SK-N-SH treated with all-trans-retinoic acid at 6 μM for 48 hours (cell line): ENCODE data around the gene MSANTD4.
"Not testable (repeated sequence)": the region's sequence is repeated elsewhere in the genome, so short reads cannot be mapped to it uniquely, and the experiment has no call there.

Experiments used
- ATAC-seq: fragments of 200-7000 bp; cut with Tn5 transposase; 3 replicates; pipeline ENCODE4 v1.9.1; 2020; ENCODE audit warnings: mild to moderate bottlenecking, moderate library complexity
- ARNTL ChIP-seq: fragments of 450-650 bp; formaldehyde crosslinking; IDR thresholded peaks from 2 replicates; pipeline ENCODE4 v1.5.0; 2020; ENCODE audit warnings: low read depth, mild to moderate bottlenecking, moderate library complexity, borderline replicate concordance
- BACH2 ChIP-seq: fragments of 250-450 bp; sonication (Bioruptor Pico); IDR thresholded peaks from 2 replicates; pipeline ENCODE4 v1.9.0; 2021; ENCODE audit warnings: mild to moderate bottlenecking, borderline replicate concordance
- CSDC2 ChIP-seq: fragments of 250-450 bp; sonication (Bioruptor Pico); IDR thresholded peaks from 2 replicates; pipeline ENCODE4 v1.5.0; 2020; ENCODE audit warnings: mild to moderate bottlenecking, moderate library complexity
- ESRRG ChIP-seq: fragments of 250-450 bp; sonication (Bioruptor Pico); IDR thresholded peaks from 2 replicates; pipeline ENCODE4 v1.6.1; 2021; ENCODE audit warnings: mild to moderate bottlenecking
- GLIS3 ChIP-seq: fragments of 250-450 bp; sonication (Bioruptor Pico); IDR thresholded peaks from 2 replicates; pipeline ENCODE4 v1.5.0; 2020; ENCODE audit warnings: mild to moderate bottlenecking, moderate library complexity
- OSR1 ChIP-seq: fragments of 250-450 bp; sonication (Bioruptor Pico); IDR thresholded peaks from 2 replicates; pipeline ENCODE4 v1.8.0; 2022; ENCODE audit warnings: moderate library complexity, mild to moderate bottlenecking, inconsistent platforms
- PPARA ChIP-seq: fragments of 250-450 bp; sonication (Bioruptor Pico); IDR thresholded peaks from 2 replicates; pipeline ENCODE4 v1.5.0; 2020; ENCODE audit warnings: mild to moderate bottlenecking, borderline replicate concordance
- RARB ChIP-seq: fragments of 250-450 bp; sonication (Bioruptor Pico); IDR thresholded peaks from 2 replicates; pipeline ENCODE4 v1.8.0; 2021; ENCODE audit warnings: mild to moderate bottlenecking, moderate library complexity
- SNAI2 ChIP-seq: fragments of 250-450 bp; sonication (Bioruptor Pico); IDR thresholded peaks from 2 replicates; pipeline ENCODE4 v1.5.0; 2020; ENCODE audit warnings: mild to moderate bottlenecking, moderate library complexity
- TCF4 ChIP-seq: fragments of 250-450 bp; sonication (Bioruptor Pico); IDR thresholded peaks from 2 replicates; pipeline ENCODE4 v1.8.0; 2021; ENCODE audit warnings: mild to moderate bottlenecking, moderate library complexity, borderline replicate concordance
- ZC3H10 ChIP-seq: fragments of 250-450 bp; sonication (Bioruptor Pico); IDR thresholded peaks from 2 replicates; pipeline ENCODE4 v1.5.1; 2021; ENCODE audit warnings: mild to moderate bottlenecking, moderate library complexity
- ZFP3 ChIP-seq: fragments of 250-450 bp; sonication (Bioruptor Pico); IDR thresholded peaks from 2 replicates; pipeline ENCODE4 v1.5.0; 2020; ENCODE audit warnings: mild to moderate bottlenecking, moderate library complexity
- ZFP30 ChIP-seq: fragments of 450-650 bp; formaldehyde crosslinking; IDR thresholded peaks from 2 replicates; pipeline ENCODE4 v1.5.0; 2022; ENCODE audit warnings: mild to moderate bottlenecking, moderate library complexity
- ZNF565 ChIP-seq: fragments of 450-650 bp; formaldehyde crosslinking; conservative IDR thresholded peaks from 2 replicates; pipeline ENCODE4 v1.5.0; 2020; ENCODE audit warnings: low read depth, mild to moderate bottlenecking, moderate library complexity
- ZNF70 ChIP-seq: fragments of 450-650 bp; formaldehyde crosslinking; IDR thresholded peaks from 2 replicates; pipeline ENCODE4 v1.5.0; 2020; ENCODE audit warnings: mild to moderate bottlenecking, moderate library complexity
- ZNF8 ChIP-seq: fragments of 450-650 bp; formaldehyde crosslinking; IDR thresholded peaks from 2 replicates; pipeline ENCODE4 v1.5.0; 2020; ENCODE audit warnings: mild to moderate bottlenecking, moderate library complexity
- TF ChIP-seq, protein P1 (sequence below): fragments of 250-450 bp; sonication (Bioruptor Pico); IDR thresholded peaks from 2 replicates; pipeline ENCODE4 v1.8.0; 2021; ENCODE audit warnings: low read depth, mild to moderate bottlenecking, moderate library complexity, borderline replicate concordance
- TF ChIP-seq, protein P2 (sequence below): fragments of 250-450 bp; sonication (Bioruptor Pico); IDR thresholded peaks from 2 replicates; pipeline ENCODE4 v1.8.0; 2020; ENCODE audit warnings: mild to moderate bottlenecking, moderate library complexity, borderline replicate concordance
- TF ChIP-seq, protein P3 (sequence below): fragments of 250-450 bp; sonication (Bioruptor Pico); IDR thresholded peaks from 2 replicates; pipeline ENCODE4 v1.5.1; 2020; ENCODE audit warnings: low read depth, mild to moderate bottlenecking, moderate library complexity
- TF ChIP-seq, protein P4 (sequence below): fragments of 250-450 bp; sonication (Bioruptor Pico); IDR thresholded peaks from 2 replicates; pipeline ENCODE4 v1.5.0; 2020; ENCODE audit warnings: mild to moderate bottlenecking, moderate library complexity
- TF ChIP-seq, protein P5 (sequence below): fragments of 250-450 bp; sonication (Bioruptor Pico); IDR thresholded peaks from 2 replicates; pipeline ENCODE4 v1.5.1; 2021; ENCODE audit warnings: mild to moderate bottlenecking, moderate library complexity

MSANTD4 gene

DNA sequence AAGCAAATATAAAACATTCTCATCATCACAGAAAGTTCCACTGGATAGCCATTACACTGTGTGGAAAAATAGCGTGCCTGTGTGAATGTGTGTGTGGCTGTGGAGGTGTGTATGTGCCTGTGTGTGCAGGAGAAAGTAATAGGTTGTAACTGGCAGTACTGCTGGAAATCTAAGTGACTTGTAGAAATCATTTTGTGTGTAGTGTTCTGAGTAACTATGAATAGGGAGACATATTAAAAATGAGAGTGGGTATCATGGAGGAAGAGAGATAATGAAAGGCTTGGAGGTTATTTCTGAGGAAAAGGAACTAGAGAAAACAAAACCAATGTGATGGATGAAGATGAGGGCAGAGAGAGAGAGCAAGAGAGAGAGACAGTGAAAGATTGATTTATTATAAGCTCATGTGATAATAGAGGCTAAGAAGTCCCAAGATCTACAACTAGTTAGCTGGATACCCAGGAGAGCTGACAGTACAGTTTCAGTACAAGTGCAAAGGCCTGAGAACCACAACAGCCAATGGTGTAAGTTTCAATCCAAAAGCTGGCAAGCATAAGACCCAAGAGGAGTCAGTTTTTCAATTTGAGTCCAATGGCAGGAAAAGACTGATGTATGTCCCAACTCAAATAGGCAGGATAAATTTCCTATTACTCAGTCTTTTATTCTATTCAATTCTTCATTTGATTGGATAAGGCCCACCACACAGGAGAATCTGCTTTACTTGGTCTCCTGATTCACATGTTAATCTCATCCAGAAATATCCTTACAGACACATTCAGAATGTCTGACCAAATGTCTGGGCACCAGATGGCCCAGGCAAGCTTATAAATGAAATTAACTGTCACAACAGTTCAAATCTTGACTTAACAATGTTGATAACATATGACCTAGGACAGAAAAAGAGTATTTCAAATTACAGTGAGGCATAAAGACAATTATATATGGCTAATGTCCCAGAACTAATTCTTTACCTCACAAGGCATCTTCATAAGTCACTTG lies 40.2 kb upstream of the MSANTD4 start (continued):
- TF ChIP-seq, protein P1, sequence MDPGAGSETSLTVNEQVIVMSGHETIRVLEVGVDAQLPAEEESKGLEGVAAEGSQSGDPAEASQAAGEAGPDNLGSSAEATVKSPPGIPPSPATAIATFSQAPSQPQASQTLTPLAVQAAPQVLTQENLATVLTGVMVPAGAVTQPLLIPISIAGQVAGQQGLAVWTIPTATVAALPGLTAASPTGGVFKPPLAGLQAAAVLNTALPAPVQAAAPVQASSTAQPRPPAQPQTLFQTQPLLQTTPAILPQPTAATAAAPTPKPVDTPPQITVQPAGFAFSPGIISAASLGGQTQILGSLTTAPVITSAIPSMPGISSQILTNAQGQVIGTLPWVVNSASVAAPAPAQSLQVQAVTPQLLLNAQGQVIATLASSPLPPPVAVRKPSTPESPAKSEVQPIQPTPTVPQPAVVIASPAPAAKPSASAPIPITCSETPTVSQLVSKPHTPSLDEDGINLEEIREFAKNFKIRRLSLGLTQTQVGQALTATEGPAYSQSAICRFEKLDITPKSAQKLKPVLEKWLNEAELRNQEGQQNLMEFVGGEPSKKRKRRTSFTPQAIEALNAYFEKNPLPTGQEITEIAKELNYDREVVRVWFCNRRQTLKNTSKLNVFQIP (CRISPR knock-in tag): no peak
- TF ChIP-seq, all 23 proteins: peak for 4

DNA sequence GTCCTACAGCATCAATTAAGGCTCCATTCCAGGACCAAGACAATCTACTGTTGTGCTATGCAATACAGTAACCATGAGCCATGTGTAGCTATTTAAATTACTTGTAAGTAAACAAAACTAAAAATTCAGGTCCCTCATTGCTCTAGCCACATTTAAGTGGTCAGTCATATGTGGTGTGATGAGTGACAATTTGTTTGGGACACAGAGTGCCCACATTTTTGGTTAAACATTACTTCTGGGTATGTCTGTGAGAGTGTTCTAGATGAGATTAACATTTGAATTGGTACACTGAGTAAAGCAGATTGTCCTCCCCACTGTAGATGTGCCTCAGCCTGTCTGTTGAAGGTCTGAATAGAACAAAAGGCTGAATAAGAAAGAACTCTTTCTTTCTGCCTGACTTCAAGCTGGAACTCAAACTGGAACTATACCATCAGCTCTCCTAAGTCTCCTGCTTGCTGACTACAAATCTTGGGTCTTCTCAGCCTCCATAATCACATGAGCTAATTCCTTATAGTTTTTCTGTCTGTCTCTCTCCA lies 39.3 kb upstream of the MSANTD4 start:
- no peak for ATAC-seq
- TF ChIP-seq ZFP30 (CRISPR knock-in tag): no peak
- TF ChIP-seq, protein P1 (CRISPR knock-in tag): no peak
- TF ChIP-seq RARB: no peak
- TF ChIP-seq ZNF8 (CRISPR knock-in tag): no peak
- no peak for TF ChIP-seq GLIS3 (CRISPR knock-in tag)
- no peak for TF ChIP-seq ZNF70

DNA sequence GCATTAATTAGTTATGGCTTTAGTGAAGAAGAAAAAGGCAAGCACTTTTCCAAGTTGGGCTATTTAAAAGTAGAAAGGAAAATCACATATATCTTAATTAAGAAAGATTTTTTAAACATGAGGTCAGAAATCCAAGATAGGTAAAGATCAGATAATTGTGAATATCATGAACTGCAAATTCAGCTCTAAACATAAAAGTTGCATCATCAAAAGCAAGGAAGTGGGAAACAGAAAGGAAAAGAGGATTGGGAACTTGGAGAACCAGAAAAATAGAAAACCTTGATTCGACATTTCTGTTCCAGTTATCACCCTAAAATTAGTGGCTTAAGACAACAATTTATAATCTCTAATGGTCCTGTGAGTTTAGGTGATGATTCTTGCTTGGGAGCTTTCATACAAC lies 37.6 kb upstream of the MSANTD4 start:
- ATAC-seq: no peak
- TF ChIP-seq, protein P2, sequence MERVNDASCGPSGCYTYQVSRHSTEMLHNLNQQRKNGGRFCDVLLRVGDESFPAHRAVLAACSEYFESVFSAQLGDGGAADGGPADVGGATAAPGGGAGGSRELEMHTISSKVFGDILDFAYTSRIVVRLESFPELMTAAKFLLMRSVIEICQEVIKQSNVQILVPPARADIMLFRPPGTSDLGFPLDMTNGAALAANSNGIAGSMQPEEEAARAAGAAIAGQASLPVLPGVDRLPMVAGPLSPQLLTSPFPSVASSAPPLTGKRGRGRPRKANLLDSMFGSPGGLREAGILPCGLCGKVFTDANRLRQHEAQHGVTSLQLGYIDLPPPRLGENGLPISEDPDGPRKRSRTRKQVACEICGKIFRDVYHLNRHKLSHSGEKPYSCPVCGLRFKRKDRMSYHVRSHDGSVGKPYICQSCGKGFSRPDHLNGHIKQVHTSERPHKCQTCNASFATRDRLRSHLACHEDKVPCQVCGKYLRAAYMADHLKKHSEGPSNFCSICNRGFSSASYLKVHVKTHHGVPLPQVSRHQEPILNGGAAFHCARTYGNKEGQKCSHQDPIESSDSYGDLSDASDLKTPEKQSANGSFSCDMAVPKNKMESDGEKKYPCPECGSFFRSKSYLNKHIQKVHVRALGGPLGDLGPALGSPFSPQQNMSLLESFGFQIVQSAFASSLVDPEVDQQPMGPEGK (CRISPR knock-in tag): no peak
- no peak for TF ChIP-seq ZNF565 (CRISPR knock-in tag)
- no peak for TF ChIP-seq ZFP3 (CRISPR knock-in tag)
- TF ChIP-seq BACH2: no peak
- no peak for TF ChIP-seq ZNF70
- TF ChIP-seq ZNF8 (CRISPR knock-in tag): no peak
- TF ChIP-seq, protein P1 (CRISPR knock-in tag): no peak
- TF ChIP-seq CSDC2 (CRISPR knock-in tag): no peak
- TF ChIP-seq ZFP30 (CRISPR knock-in tag): no peak
- TF ChIP-seq, protein P3, sequence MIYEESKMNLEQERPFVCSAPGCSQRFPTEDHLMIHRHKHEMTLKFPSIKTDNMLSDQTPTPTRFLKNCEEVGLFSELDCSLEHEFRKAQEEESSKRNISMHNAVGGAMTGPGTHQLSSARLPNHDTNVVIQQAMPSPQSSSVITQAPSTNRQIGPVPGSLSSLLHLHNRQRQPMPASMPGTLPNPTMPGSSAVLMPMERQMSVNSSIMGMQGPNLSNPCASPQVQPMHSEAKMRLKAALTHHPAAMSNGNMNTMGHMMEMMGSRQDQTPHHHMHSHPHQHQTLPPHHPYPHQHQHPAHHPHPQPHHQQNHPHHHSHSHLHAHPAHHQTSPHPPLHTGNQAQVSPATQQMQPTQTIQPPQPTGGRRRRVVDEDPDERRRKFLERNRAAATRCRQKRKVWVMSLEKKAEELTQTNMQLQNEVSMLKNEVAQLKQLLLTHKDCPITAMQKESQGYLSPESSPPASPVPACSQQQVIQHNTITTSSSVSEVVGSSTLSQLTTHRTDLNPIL (CRISPR knock-in tag): no peak
- no peak for TF ChIP-seq TCF4 (CRISPR knock-in tag)
- TF ChIP-seq, protein P4, sequence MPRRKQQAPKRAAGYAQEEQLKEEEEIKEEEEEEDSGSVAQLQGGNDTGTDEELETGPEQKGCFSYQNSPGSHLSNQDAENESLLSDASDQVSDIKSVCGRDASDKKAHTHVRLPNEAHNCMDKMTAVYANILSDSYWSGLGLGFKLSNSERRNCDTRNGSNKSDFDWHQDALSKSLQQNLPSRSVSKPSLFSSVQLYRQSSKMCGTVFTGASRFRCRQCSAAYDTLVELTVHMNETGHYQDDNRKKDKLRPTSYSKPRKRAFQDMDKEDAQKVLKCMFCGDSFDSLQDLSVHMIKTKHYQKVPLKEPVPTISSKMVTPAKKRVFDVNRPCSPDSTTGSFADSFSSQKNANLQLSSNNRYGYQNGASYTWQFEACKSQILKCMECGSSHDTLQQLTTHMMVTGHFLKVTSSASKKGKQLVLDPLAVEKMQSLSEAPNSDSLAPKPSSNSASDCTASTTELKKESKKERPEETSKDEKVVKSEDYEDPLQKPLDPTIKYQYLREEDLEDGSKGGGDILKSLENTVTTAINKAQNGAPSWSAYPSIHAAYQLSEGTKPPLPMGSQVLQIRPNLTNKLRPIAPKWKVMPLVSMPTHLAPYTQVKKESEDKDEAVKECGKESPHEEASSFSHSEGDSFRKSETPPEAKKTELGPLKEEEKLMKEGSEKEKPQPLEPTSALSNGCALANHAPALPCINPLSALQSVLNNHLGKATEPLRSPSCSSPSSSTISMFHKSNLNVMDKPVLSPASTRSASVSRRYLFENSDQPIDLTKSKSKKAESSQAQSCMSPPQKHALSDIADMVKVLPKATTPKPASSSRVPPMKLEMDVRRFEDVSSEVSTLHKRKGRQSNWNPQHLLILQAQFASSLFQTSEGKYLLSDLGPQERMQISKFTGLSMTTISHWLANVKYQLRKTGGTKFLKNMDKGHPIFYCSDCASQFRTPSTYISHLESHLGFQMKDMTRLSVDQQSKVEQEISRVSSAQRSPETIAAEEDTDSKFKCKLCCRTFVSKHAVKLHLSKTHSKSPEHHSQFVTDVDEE: no peak
- no peak for TF ChIP-seq SNAI2 (CRISPR knock-in tag)
- TF ChIP-seq ARNTL: no peak
- TF ChIP-seq, protein P5, sequence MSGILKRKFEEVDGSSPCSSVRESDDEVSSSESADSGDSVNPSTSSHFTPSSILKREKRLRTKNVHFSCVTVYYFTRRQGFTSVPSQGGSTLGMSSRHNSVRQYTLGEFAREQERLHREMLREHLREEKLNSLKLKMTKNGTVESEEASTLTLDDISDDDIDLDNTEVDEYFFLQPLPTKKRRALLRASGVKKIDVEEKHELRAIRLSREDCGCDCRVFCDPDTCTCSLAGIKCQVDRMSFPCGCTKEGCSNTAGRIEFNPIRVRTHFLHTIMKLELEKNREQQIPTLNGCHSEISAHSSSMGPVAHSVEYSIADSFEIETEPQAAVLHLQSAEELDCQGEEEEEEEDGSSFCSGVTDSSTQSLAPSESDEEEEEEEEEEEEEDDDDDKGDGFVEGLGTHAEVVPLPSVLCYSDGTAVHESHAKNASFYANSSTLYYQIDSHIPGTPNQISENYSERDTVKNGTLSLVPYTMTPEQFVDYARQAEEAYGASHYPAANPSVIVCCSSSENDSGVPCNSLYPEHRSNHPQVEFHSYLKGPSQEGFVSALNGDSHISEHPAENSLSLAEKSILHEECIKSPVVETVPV (CRISPR knock-in tag): no peak
- TF ChIP-seq PPARA (CRISPR knock-in tag): no peak
- TF ChIP-seq ESRRG: no peak
- TF ChIP-seq OSR1 (CRISPR knock-in tag): no peak
- TF ChIP-seq ZC3H10: no peak
- TF ChIP-seq RARB: no peak
- TF ChIP-seq, all 23 proteins: peak for 0

DNA sequence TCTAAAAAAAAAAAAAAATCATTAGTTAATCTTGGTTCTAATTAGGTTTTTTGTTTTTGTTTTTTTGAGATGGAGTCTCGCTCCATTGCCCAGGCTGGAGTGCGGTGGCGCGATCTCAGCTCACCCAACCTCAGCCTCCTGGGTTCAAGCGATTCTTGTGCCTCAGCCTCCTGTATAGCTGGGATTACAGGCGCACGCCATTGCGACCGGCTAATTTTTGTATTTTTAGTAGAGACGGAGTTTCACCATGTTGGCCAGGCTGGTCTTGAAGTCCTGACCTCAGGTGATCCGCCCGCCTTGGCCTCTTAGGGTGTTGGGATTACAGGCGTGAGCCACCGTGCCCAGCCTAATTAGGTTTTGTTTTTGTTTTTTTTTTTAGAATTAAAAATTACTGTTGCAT lies 36.3 kb upstream of the MSANTD4 start:
- ATAC-seq: not testable (repeated sequence)
